ENCODE data around the gene CDCA8. TPM values are rescaled to one million over a fixed set of nuclear protein-coding genes. Genes with fewer than 3 reads are reported as not detected.

The CDCA8 gene
- total RNA-seq, 2 donors from 2014 or later, result 0.27 to 0.35 TPM

- ATAC-seq (ENCODE audit: insufficient number of reproducible peaks, low FRiP score, low read depth), result no peak
- Histone ChIP-seq H3K36me3 (no peaks in the 10 kb centered on the region), H3K4me3 (no peak overlapping the region), H3K9me3 (no peaks in the 10 kb centered on the region), H3K4me1 (ENCODE audit: control insufficient read depth in 1 of 2, low read depth in 2 of 2) (no peaks in the 10 kb centered on the region), H3K27me3 (replicated peaks; ENCODE audit: insufficient read depth) (no peaks in the 10 kb centered on the region), H3K27ac (no peak overlapping the region)
- TF ChIP-seq, protein P1, sequence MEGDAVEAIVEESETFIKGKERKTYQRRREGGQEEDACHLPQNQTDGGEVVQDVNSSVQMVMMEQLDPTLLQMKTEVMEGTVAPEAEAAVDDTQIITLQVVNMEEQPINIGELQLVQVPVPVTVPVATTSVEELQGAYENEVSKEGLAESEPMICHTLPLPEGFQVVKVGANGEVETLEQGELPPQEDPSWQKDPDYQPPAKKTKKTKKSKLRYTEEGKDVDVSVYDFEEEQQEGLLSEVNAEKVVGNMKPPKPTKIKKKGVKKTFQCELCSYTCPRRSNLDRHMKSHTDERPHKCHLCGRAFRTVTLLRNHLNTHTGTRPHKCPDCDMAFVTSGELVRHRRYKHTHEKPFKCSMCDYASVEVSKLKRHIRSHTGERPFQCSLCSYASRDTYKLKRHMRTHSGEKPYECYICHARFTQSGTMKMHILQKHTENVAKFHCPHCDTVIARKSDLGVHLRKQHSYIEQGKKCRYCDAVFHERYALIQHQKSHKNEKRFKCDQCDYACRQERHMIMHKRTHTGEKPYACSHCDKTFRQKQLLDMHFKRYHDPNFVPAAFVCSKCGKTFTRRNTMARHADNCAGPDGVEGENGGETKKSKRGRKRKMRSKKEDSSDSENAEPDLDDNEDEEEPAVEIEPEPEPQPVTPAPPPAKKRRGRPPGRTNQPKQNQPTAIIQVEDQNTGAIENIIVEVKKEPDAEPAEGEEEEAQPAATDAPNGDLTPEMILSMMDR (IDR thresholded peaks at IDR 0.05), result no peak
- no peak for DNase-seq (ENCODE audit: low spot score)
Measured at GRCh38 chr1:37725851-37726613, 33.7 kb downstream of the CDCA8 start.

DNA sequence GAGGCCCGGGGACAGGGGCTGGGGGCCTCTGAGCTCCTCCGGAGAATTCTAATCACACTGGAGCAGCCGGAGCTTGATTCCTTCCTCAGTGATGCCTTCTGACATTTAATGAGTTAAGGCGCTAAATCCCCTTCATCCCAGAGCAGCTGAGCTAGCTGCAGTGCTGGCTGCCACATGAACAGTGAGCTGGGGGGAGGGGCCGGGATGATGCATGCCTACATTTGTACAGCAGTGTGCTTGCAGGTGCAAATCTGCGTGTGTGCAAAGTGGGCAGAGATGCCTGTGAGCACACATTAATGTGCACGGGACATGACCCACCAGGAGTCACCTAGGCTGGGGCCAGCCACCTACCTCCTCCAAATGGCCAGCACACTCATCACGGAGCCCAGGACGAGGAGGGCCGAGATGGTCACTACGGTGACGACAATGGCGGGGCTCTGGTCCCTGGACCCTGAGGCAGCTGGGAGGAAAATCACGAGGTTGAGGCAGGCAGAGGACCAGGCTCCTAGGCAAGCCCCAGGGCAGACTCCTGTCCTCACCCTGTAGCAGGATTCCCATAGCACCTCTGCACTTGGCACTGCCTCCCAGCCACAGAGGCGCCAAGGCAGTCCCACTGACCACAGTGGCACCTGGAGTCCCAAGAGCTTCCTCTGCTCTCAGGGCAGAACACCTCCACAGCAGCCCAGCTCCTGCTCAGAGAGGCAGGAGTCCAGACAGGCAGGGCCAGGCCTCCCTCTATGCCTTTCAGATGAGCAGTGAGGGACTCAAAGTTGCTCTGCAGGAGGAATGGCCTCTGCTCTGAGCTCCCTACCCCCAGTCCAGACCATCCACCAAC lies 34.7 kb downstream of the CDCA8 start:
- Histone ChIP-seq H3K27me3 (replicated peaks; ENCODE audit: insufficient read depth) (no peaks in the 10 kb centered on the region), H3K27ac (no peak overlapping the region), H3K36me3 (no peaks in the 10 kb centered on the region), H3K9me3 (no peaks in the 10 kb centered on the region), H3K4me1 (ENCODE audit: control insufficient read depth in 1 of 2, low read depth in 2 of 2) (no peaks in the 10 kb centered on the region), H3K4me3 (no peak overlapping the region)
- TF ChIP-seq, protein P1 (IDR thresholded peaks at IDR 0.05), result no peak
- no peak for ATAC-seq (ENCODE audit: insufficient number of reproducible peaks, low FRiP score, low read depth)
- no peak for DNase-seq (ENCODE audit: low spot score)

- DNase-seq (ENCODE audit: low spot score) (no peak), ATAC-seq (ENCODE audit: insufficient number of reproducible peaks, low FRiP score, low read depth) (no peak)
- H3K9me3 ChIP-seq, result no peaks in the 10 kb centered on the region
- no peaks in the 10 kb centered on the region for H3K27me3 ChIP-seq (replicated peaks; ENCODE audit: insufficient read depth)
- H3K36me3 ChIP-seq, result no peaks in the 10 kb centered on the region
- TF ChIP-seq, protein P1 (IDR thresholded peaks at IDR 0.05), result no peak
- no peaks in the 10 kb centered on the region for H3K4me1 ChIP-seq (ENCODE audit: control insufficient read depth in 1 of 2, low read depth in 2 of 2)
- no peak overlapping the region for H3K4me3 ChIP-seq
- no peak overlapping the region for H3K27ac ChIP-seq
Measured at GRCh38 chr1:37728416-37728815, 36.1 kb downstream of the CDCA8 start.

DNA sequence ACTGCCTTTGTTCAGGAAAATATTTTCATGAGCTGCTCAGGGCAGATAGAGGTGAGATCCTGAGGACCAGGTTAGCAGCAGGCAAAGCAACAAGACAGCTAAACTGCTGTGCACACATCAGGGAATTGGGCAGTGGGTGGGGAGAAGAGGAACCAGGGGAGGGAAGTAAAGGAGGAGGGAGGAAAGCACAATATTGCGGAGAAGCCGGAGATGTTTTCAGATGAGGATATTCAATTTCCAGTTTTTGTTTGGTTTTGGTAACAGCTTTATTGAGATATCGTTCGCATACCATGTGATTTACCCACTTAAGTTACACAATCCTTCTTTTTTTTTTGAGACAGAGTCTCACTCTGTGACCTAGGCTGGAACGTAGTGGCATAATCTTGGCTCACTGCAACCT lies 38.1 kb downstream of the CDCA8 start:
- no peaks in the 10 kb centered on the region for H3K36me3 ChIP-seq
- H3K4me1 ChIP-seq (ENCODE audit: control insufficient read depth in 1 of 2, low read depth in 2 of 2), result no peaks in the 10 kb centered on the region
- DNase-seq (ENCODE audit: low spot score) (no peak), ATAC-seq (ENCODE audit: insufficient number of reproducible peaks, low FRiP score, low read depth) (no peak)
- TF ChIP-seq, protein P1 (IDR thresholded peaks at IDR 0.05), result no peak
- H3K27me3 ChIP-seq (replicated peaks; ENCODE audit: insufficient read depth), result no peaks in the 10 kb centered on the region
- no peaks in the 10 kb centered on the region for H3K9me3 ChIP-seq
- no peak overlapping the region for H3K27ac ChIP-seq
- no peak overlapping the region for H3K4me3 ChIP-seq

DNA sequence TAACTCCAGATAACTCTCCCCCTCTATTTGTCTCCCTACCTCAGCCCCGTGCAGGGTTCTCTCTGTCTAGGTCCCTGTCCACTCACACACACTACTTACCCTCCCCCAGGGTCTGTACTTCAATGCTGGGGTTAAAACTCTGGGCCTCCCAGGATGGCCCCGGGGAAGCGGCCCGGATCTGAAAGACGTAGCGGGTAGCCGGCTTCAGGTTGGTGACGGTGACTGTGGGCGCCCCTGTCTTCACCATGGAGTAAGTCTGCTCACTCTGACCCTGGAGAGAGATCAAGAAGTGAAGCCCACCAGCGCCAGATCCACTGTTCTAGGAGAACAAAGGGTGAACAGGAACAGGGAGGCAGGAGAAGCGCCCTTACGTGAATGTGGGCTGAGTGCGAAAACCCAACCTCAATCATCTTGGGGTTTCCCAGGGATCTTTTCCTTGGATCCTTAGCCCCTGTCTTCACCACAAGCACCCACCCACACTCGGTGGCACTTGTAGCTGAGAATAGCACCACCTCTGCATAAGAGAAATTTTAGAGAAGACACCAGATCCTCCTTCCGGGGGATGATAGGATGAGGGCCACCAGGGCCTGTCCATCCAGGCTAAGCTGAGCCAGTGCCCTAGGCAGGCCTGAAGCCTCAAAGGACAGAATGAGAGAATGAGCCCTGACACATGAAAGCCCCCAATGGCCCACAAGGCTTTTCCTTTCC lies 39.1 kb downstream of the CDCA8 start:
- Histone ChIP-seq H3K4me1 (ENCODE audit: control insufficient read depth in 1 of 2, low read depth in 2 of 2) (no peaks in the 10 kb centered on the region), H3K27ac (no peak overlapping the region), H3K36me3 (no peaks in the 10 kb centered on the region), H3K27me3 (replicated peaks; ENCODE audit: insufficient read depth) (no peaks in the 10 kb centered on the region), H3K4me3 (no peak overlapping the region), H3K9me3 (no peaks in the 10 kb centered on the region)
- no peak for ATAC-seq (ENCODE audit: insufficient number of reproducible peaks, low FRiP score, low read depth)
- TF ChIP-seq, protein P1 (IDR thresholded peaks at IDR 0.05), result no peak
- DNase-seq (ENCODE audit: low spot score), result no peak

Measured in thoracic aorta (tissue), 2 donors.